Common myeloid progenitor, CD34-positive (primary cell): ENCODE measurements around the gene TSPEAR.

Source experiments
- CTCF ChIA-PET: fragments of 350-600 bp; sonication (Branson Sonifier 250); formaldehyde crosslinking; loops from one replicate; lab custom pipeline; 2021; ENCODE audit warnings: antibody characterized with exemption; lab: Charles Lee
- POLR2A ChIA-PET: fragments of 350-600 bp; sonication (Branson Sonifier 250); formaldehyde crosslinking; loops from one replicate; lab custom pipeline; 2021; ENCODE audit warnings: antibody characterized with exemption; lab: Charles Lee
- DNase-seq, 3 donors: peaks; one replicate each; pipeline versions ENCODE4 v3.0.0 to v3.0.0-alpha.2; 2013
- H3K27ac ChIP-seq, 2 experiments: 1 replicate in 1 of 2; 2 replicates in 1 of 2; pipeline ENCODE4 v1.7.0; 2013; ENCODE audit warnings: inconsistent platforms in 2 of 2, low read length in 2 of 2, mild to moderate bottlenecking in 2 of 2, low read depth in 1 of 2, moderate library complexity in 1 of 2; ENCODE audit not compliant: severe bottlenecking in 2 of 2, insufficient read depth in 1 of 2, poor library complexity in 1 of 2
- H3K27me3 ChIP-seq, 5 experiments: replicated peaks in 2 of 5; 1 replicate in 3 of 5; 2 replicates in 2 of 5; pipeline versions ENCODE4 v1.6.1 to v1.7.0; 2013; ENCODE audit warnings: low read length in 4 of 5, mild to moderate bottlenecking in 2 of 5, moderate library complexity in 2 of 5, inconsistent platforms in 1 of 5; ENCODE audit not compliant: insufficient read depth in 5 of 5, control insufficient read depth in 4 of 5
- H3K36me3 ChIP-seq, 4 experiments: 1 replicate in 2 of 4; 2 replicates in 2 of 4; pipeline versions ENCODE4 v1.6.1 to v1.7.0; 2013; ENCODE audit warnings: low read length in 3 of 4, control low read depth in 1 of 4, mild to moderate bottlenecking in 1 of 4; ENCODE audit not compliant: control insufficient read depth in 4 of 4, insufficient read depth in 4 of 4
- H3K4me1 ChIP-seq, 4 experiments: 1 replicate in 3 of 4; 2 replicates in 1 of 4; pipeline versions ENCODE4 v1.6.1 to v1.7.1; 2013; ENCODE audit warnings: low read length in 3 of 4, mild to moderate bottlenecking in 3 of 4, control low read depth in 1 of 4, inconsistent platforms in 1 of 4, moderate library complexity in 1 of 4; ENCODE audit not compliant: control insufficient read depth in 4 of 4, insufficient read depth in 4 of 4; ENCODE audit errors: control extremely low read depth in 1 of 4
- H3K4me3 ChIP-seq, 7 experiments: 1 replicate in 4 of 7; 2 replicates in 3 of 7; pipeline versions ENCODE4 v1.5.1 to v1.7.0; 2013; ENCODE audit warnings: mild to moderate bottlenecking in 7 of 7, low read length in 6 of 7, moderate library complexity in 6 of 7, inconsistent platforms in 2 of 7, low read depth in 2 of 7, control low read depth in 1 of 7; ENCODE audit not compliant: insufficient read depth in 4 of 7, control insufficient read depth in 1 of 7; ENCODE audit errors: extremely low read depth in 1 of 7
- H3K9me3 ChIP-seq, 5 experiments: 1 replicate in 4 of 5; 2 replicates in 1 of 5; pipeline versions ENCODE4 v1.6.1 to v1.7.1; 2013; ENCODE audit warnings: low read length in 4 of 5, mild to moderate bottlenecking in 2 of 5, inconsistent platforms in 1 of 5, low read depth in 1 of 5, moderate library complexity in 1 of 5; ENCODE audit not compliant: control insufficient read depth in 4 of 5, insufficient read depth in 2 of 5; ENCODE audit errors: control extremely low read depth in 1 of 5
- WGBS: methylation state at CpG from one replicate; pipeline ENCODE4 v1.1.5; 2013; ENCODE audit not compliant: insufficient coverage; 5-methylcytosine and 5-hydroxymethylcytosine counted together

The TSPEAR gene

GRCh38 chr21:44530221-44530902 lies 181.0 kb downstream of the TSPEAR start:
- CTCF ChIA-PET = no interaction called here
- Histone ChIP-seq H3K4me3 (no peak overlapping the region), H3K36me3 (no peaks in the 10 kb centered on the region), H3K27me3 (peaks cover 0 to 1% (median 0%) of the 10 kb centered on the region in 5 experiments), H3K9me3 (no peaks in the 10 kb centered on the region), H3K27ac (no peak overlapping the region), H3K4me1 (no peaks in the 10 kb centered on the region)
- 95% methylated on average over 7 of the region's 7 CpGs for WGBS
- POLR2A ChIA-PET = no interaction called here
- no peak for DNase-seq

DNA sequence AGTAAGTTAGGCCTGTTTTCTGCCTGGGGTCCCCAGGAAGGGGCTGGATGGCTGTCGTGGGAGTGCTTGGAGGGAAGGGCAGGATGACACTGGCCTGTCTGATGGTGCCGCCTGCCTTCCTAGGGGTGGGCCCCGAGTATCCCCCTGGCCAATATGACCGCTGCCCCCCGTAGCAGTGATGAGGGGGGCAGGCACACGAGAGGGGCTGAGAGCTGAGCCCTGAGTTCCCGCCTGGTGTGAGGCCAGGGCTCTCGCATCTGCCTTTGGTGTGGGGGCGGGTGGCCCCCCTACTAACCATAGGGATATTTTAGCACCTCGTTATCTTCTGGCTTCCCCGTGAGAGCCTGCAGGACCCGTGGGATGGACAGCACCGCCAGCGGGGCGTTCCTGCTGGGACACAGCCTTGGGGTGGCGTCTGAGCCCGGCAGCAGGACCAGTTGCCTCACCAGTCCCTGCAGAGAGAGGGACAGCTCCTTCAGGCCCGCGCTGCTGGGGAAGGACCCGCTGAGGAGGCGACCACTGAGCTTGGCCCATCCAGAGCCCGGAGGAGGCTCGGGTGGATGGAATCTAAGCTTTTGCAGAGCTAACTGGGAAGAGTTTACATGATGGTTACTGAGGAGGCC lies 181.8 kb downstream of the TSPEAR start:
- no peak for DNase-seq
- POLR2A ChIA-PET = no interaction called here
- H3K27me3 ChIP-seq = peaks cover 0 to 1% (median 0%) of the 10 kb centered on the region in 5 experiments
- H3K9me3 ChIP-seq = peaks cover 0 to 3% (median 0%) of the 10 kb centered on the region in 5 experiments
- no peaks in the 10 kb centered on the region for H3K36me3 ChIP-seq
- H3K4me3 ChIP-seq = no peak overlapping the region
- 88% methylated on average over 23 of the region's 23 CpGs for WGBS
- no peaks in the 10 kb centered on the region for H3K4me1 ChIP-seq
- no peak overlapping the region for H3K27ac ChIP-seq
- CTCF ChIA-PET = no interaction called here

DNA sequence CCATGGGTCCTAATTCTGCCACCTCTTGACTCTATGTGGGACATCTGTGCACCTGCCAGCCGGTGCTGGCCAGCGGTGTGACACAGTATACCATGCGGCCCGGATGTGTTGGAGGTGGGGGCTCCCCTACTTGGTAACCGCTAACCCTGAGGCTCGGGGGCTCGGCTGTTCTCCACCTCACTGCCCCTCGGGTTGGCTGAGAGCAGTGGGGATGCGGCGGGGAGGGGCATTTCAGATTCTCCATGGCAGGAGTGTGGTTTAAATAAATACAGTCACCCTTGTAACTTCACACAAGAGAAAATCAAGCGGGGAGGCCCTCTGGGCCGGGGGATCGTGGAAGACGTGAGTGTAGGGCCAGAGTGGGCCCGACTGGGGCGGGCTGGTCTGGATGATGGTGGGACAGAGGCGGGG lies 182.4 kb downstream of the TSPEAR start:
- Histone ChIP-seq H3K27me3 (peaks cover 0 to 2% (median 0%) of the 10 kb centered on the region in 5 experiments), H3K9me3 (peaks cover 0 to 8% (median 0%) of the 10 kb centered on the region in 5 experiments), H3K27ac (no peak overlapping the region), H3K4me1 (no peaks in the 10 kb centered on the region), H3K36me3 (no peaks in the 10 kb centered on the region), H3K4me3 (no peak overlapping the region)
- CTCF ChIA-PET = no interaction called here
- 96% methylated on average over 10 of the region's 17 CpGs for WGBS
- POLR2A ChIA-PET = no interaction called here
- no peak for DNase-seq

DNA sequence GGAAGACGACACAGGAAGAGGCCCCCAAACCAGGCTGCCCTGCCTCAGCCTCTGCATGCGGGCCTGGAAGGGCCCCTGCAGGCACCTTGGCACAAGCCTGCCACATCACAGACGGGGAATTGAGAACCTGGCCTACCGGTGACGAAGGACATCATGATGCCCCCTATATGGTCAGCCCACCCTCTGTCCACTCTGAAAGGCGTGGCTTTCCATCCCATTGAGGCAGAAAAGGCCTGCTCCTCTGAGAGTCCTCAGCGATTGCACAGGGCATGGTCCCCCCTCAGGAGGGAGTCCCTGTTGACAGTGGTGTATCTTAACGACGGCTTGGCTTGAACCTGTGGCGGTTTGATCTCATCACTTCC lies 182.8 kb downstream of the TSPEAR start:
- H3K4me1 ChIP-seq = no peaks in the 10 kb centered on the region
- POLR2A ChIA-PET = no interaction called here
- no peak for DNase-seq
- CTCF ChIA-PET = no interaction called here
- no peak overlapping the region for H3K27ac ChIP-seq
- peaks cover 0 to 2% (median 0%) of the 10 kb centered on the region in 5 experiments for H3K27me3 ChIP-seq
- H3K4me3 ChIP-seq = no peak overlapping the region
- WGBS = 88% methylated on average over 10 of the region's 10 CpGs
- no peaks in the 10 kb centered on the region for H3K36me3 ChIP-seq
- H3K9me3 ChIP-seq = peaks cover 0 to 12% (median 0%) of the 10 kb centered on the region in 5 experiments

DNA sequence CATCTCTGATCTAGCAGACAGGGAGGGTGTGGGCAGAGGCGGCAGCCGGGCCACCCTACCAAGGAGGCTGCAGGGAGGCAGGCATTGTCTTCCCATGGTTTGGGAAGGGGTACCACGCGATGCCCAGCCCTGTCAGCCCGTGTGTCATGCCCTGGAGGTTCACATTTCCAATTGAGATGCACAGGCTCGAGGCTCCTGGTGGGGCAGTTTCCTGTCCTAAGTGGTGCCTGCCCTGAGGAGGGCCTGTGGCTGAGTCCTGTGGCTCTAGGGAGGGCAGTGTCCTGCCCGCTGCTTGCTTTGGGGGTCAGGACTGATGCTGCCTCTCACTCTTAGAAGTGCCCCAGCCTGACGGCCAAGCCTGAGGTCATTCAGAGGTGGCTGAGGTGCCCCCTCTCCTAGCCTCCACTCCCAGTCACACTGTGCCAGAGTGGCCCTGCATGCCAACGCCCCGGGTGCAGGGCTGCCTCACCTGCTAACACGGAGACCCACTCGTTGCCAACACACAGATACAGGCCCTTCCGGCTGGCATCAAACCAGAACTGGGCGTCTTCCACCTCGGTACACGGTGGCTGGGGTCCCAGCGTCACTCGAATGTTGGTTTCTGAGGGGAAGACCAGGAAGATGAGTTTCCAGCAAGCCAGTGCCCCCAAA lies 183.3 kb downstream of the TSPEAR start:
- POLR2A ChIA-PET = no interaction called here
- 93% methylated on average over 16 of the region's 18 CpGs for WGBS

DNA sequence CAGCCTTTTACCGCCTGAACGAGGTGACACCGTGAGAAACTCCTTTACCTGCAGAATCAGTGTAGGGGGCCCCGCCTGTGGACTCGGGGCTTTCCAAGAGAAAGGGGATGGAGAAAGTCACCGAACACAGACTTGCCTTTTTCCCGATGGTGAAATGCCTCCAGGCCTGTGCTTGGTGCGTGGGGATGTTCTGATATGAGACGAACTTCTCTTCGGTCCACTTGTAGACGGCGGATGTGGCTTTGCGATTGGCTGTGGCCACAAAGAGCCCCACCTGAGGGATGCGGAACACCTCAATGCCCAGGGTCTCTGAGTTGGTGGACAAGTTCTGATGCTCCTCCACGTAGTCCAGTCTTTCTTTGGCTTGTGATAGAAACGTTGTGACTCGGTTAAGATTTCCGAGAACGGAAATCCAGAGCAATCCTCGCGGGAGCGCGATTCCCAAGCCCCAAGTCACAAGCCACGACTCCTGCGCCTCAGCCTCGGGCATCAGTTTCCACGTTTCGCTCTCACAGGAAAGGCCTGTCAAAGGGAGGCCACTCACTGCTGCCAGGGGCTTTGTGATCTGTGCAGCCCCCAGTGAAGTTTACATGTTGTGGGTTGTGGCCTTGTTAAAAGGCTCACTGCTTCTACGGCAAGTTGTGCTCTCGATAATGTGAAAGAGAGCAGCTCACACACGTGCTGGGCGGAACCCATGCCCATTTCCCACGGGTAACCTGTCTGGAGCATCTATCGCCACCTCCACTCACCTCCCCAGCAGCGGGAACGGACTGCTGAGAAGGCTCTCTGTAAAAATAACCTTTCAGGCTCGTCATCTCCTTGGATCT lies 184.0 kb downstream of the TSPEAR start:
- Histone ChIP-seq H3K36me3 (no peaks in the 10 kb centered on the region), H3K9me3 (peaks cover 0 to 15% (median 0%) of the 10 kb centered on the region in 5 experiments), H3K4me1 (no peaks in the 10 kb centered on the region), H3K27ac (no peak overlapping the region), H3K4me3 (no peak overlapping the region), H3K27me3 (peaks cover 0 to 2% (median 0%) of the 10 kb centered on the region in 5 experiments)
- POLR2A ChIA-PET = no interaction called here
- CTCF ChIA-PET = no interaction called here
- whole genome bisulfite sequencing = 96% methylated on average over 35 of the region's 37 CpGs
- DNase-seq = no peak

More for the DNA sequence above, 183.3 kb downstream of the TSPEAR start:
- DNase-seq = no peak
- Histone ChIP-seq H3K27me3 (peaks cover 0 to 2% (median 0%) of the 10 kb centered on the region in 5 experiments), H3K4me3 (no peak overlapping the region), H3K27ac (no peak overlapping the region), H3K9me3 (peaks cover 0 to 15% (median 0%) of the 10 kb centered on the region in 5 experiments), H3K4me1 (no peaks in the 10 kb centered on the region), H3K36me3 (no peaks in the 10 kb centered on the region)
- CTCF ChIA-PET = no interaction called here
